H9 (cell line): Measurements from ENCODE around the gene MRPS26. TPM values are rescaled to one million over a fixed set of nuclear protein-coding genes. Genes with fewer than 3 reads are reported as not detected.

ENCODE experiments used
- DNase-seq: peaks from one replicate; pipeline ENCODE4 v3.0.0-alpha.2; 2017
- H2AFZ ChIP-seq: one replicate; pipeline ENCODE4 v1.6.1; 2013; ENCODE audit warnings: mild to moderate bottlenecking, low read length, control low read depth, moderate library complexity
- H2AK5ac ChIP-seq: 2 replicates; pipeline ENCODE4 v1.6.1; 2013; ENCODE audit warnings: low read length, control low read depth, mixed read lengths; ENCODE audit not compliant: insufficient read length
- H2BK120ac ChIP-seq: one replicate; pipeline ENCODE4 v1.6.1; 2013; ENCODE audit warnings: low read depth, mild to moderate bottlenecking, low read length, control low read depth, inconsistent platforms; ENCODE audit not compliant: poor library complexity, severe bottlenecking
- H2BK12ac ChIP-seq: 2 replicates; pipeline ENCODE4 v1.6.1; 2013; ENCODE audit warnings: low read length, control low read depth, mixed read lengths, low read depth; ENCODE audit not compliant: insufficient read length
- H2BK15ac ChIP-seq: 2 replicates; pipeline ENCODE4 v1.6.1; 2013; ENCODE audit warnings: low read depth, low read length, control low read depth
- H2BK20ac ChIP-seq: one replicate; pipeline ENCODE4 v1.6.1; 2013; ENCODE audit warnings: low read depth, mild to moderate bottlenecking, low read length, control low read depth, inconsistent platforms; ENCODE audit not compliant: poor library complexity, severe bottlenecking
- H2BK5ac ChIP-seq: 2 replicates; pipeline ENCODE4 v1.6.1; 2013; ENCODE audit warnings: low read length, control low read depth, mixed read lengths; ENCODE audit not compliant: insufficient read length
- H3K14ac ChIP-seq: 2 replicates; pipeline ENCODE4 v1.6.1; 2013; ENCODE audit warnings: low read length, control low read depth; ENCODE audit not compliant: insufficient read depth
- H3K18ac ChIP-seq: 2 replicates; pipeline ENCODE4 v1.6.1; 2013; ENCODE audit warnings: low read depth, mild to moderate bottlenecking, mixed read lengths, low read length, control low read depth; ENCODE audit not compliant: insufficient read length
- H3K23ac ChIP-seq: 2 replicates; pipeline ENCODE4 v1.6.1; 2013; ENCODE audit warnings: low read length, control low read depth, mixed read lengths, low read depth; ENCODE audit not compliant: insufficient read length
- H3K23me2 ChIP-seq: 2 replicates; pipeline ENCODE4 v1.6.1; 2013; ENCODE audit warnings: low read depth, mild to moderate bottlenecking, mixed read lengths, low read length, control low read depth; ENCODE audit not compliant: insufficient read length, poor library complexity, severe bottlenecking
- H3K27ac ChIP-seq: 2 replicates; pipeline ENCODE4 v1.5.1; 2013; ENCODE audit warnings: low read length, control low read depth, mixed read lengths, low read depth; ENCODE audit not compliant: insufficient read length
- H3K27me3 ChIP-seq: 2 replicates; pipeline ENCODE4 v1.6.1; 2013; ENCODE audit warnings: low read length, control low read depth, inconsistent platforms; ENCODE audit not compliant: insufficient read depth
- H3K4ac ChIP-seq: 2 replicates; pipeline ENCODE4 v1.6.1; 2013; ENCODE audit warnings: low read depth, mild to moderate bottlenecking, control low read depth, inconsistent platforms, low read length, moderate library complexity
- H3K4me1 ChIP-seq: 2 replicates; pipeline ENCODE4 v1.6.1; 2013; ENCODE audit warnings: low read length, control low read depth, inconsistent platforms; ENCODE audit not compliant: insufficient read depth
- H3K4me2 ChIP-seq: 2 replicates; pipeline ENCODE4 v1.6.1; 2013; ENCODE audit warnings: low read length, control low read depth, mixed read lengths; ENCODE audit not compliant: insufficient read length, insufficient read depth
- H3K56ac ChIP-seq: 2 replicates; pipeline ENCODE4 v1.6.1; 2013; ENCODE audit warnings: low read depth, mild to moderate bottlenecking, mixed read lengths, low read length, control low read depth; ENCODE audit not compliant: insufficient read length
- H3K79me1 ChIP-seq: 2 replicates; pipeline ENCODE4 v1.6.1; 2013; ENCODE audit warnings: low read depth, mild to moderate bottlenecking, moderate library complexity, low read length, control low read depth, inconsistent platforms; ENCODE audit not compliant: insufficient read depth, poor library complexity, severe bottlenecking
- H3K79me2 ChIP-seq: 2 replicates; pipeline ENCODE4 v1.6.1; 2013; ENCODE audit warnings: low read length, control low read depth, inconsistent platforms; ENCODE audit not compliant: insufficient read depth
- H3K9ac ChIP-seq: 2 replicates; pipeline ENCODE4 v1.6.1; 2013; ENCODE audit warnings: low read length, control low read depth, mixed read lengths; ENCODE audit not compliant: insufficient read length; ENCODE audit errors: extremely low read depth
- H3K9me3 ChIP-seq: one replicate; pipeline ENCODE4 v1.6.1; 2013; ENCODE audit warnings: low read depth, low read length, inconsistent platforms; ENCODE audit not compliant: control insufficient read depth
- H3T11ph ChIP-seq: one replicate; pipeline ENCODE4 v1.6.1; 2013; ENCODE audit warnings: mild to moderate bottlenecking, low read length, control low read depth, inconsistent platforms
- H4K20me1 ChIP-seq: one replicate; pipeline ENCODE4 v1.6.1; 2013; ENCODE audit not compliant: control insufficient read depth, insufficient read length, insufficient read depth
- H4K5ac ChIP-seq: 2 replicates; pipeline ENCODE4 v1.6.1; 2013; ENCODE audit warnings: low read depth, mild to moderate bottlenecking, mixed read lengths, low read length, control low read depth; ENCODE audit not compliant: insufficient read length
- H4K8ac ChIP-seq: replicated peaks from 2 replicates; pipeline ENCODE4 v1.6.1; 2013; ENCODE audit warnings: low read length, control low read depth, mixed read lengths, low read depth; ENCODE audit not compliant: insufficient read length
- H4K91ac ChIP-seq: 2 replicates; pipeline ENCODE4 v1.6.1; 2013; ENCODE audit warnings: low read depth, mild to moderate bottlenecking, moderate library complexity, mixed read lengths, low read length, control low read depth; ENCODE audit not compliant: insufficient read length
- H3K27ac Mint-ChIP-seq, 3 experiments: 2 replicates in 2 of 3; 3 replicates in 1 of 3; pipeline ENCODE4 v1.8.0; 2020 to 2021; ENCODE audit warnings: mixed read lengths in 3 of 3, mild to moderate bottlenecking in 1 of 3, moderate library complexity in 1 of 3
- H3K27me3 Mint-ChIP-seq: 2 replicates; pipeline ENCODE4 v1.8.0; 2021; ENCODE audit warnings: low read depth, mild to moderate bottlenecking, moderate library complexity, mixed read lengths
- H3K36me3 Mint-ChIP-seq, 3 experiments: 2 replicates in 2 of 3; 3 replicates in 1 of 3; pipeline ENCODE4 v1.8.0; 2020 to 2021; ENCODE audit warnings: low read depth in 3 of 3, mixed read lengths in 3 of 3; ENCODE audit not compliant: insufficient read depth in 1 of 3
- H3K4me1 Mint-ChIP-seq, 2 experiments: 2 replicates each; pipeline ENCODE4 v1.8.0; 2020; ENCODE audit warnings: mixed read lengths in 2 of 2
- H3K4me3 Mint-ChIP-seq, 2 experiments: 2 replicates in 1 of 2; 3 replicates in 1 of 2; pipeline ENCODE4 v1.8.0; 2020 to 2021; ENCODE audit warnings: mild to moderate bottlenecking in 2 of 2, mixed read lengths in 2 of 2, moderate library complexity in 1 of 2
- H3K9me3 Mint-ChIP-seq, 2 experiments: 2 replicates in 1 of 2; 3 replicates in 1 of 2; pipeline ENCODE4 v1.8.0; 2020; ENCODE audit warnings: mild to moderate bottlenecking in 2 of 2, mixed read lengths in 2 of 2, moderate library complexity in 1 of 2
- CTCF ChIP-seq: fragments of 200-600 bp; sonication (generic); conservative IDR thresholded peaks from 3 replicates; pipeline ENCODE4 v1.8.0; 2021; ENCODE audit warnings: antibody characterized with exemption, mild to moderate bottlenecking
- WGBS: extraction: QIAGEN DNeasy Blood & Tissue Kit; methylation state at CpG from one replicate; pipeline ENCODE4 v1.1.7; 2013; ENCODE audit warnings: missing lambda C conversion rate, low lambda C conversion rate, mixed read lengths; ENCODE audit not compliant: insufficient read length; ENCODE audit errors: extremely low coverage; 5-methylcytosine and 5-hydroxymethylcytosine counted together
- total RNA-seq: library from RNA; stranded (reverse); gene quantifications from 2 replicates; pipeline ENCODE4 v1.2.1, GENCODE V29; 2021

Gene MRPS26
- total RNA-seq, 1 experiment from 2014 or later, result 97.6 TPM

- no peak overlapping the region for H3T11ph ChIP-seq
- WGBS, result no CpG with 5 or more reads among the region's 2 CpGs
These were observed 42.4 kb upstream of the MRPS26 start for GRCh38 chr20:3003416-3003815.

More at GRCh38 chr20:3003416-3003815, 42.4 kb upstream of the MRPS26 start:
- Histone ChIP-seq H4K8ac (no peak overlapping the region), H2BK5ac (no peak overlapping the region), H3K4ac (no peak overlapping the region), H3K27me3 (no peaks in the 10 kb centered on the region), H3K79me2 (no peaks in the 10 kb centered on the region), H4K91ac (no peak overlapping the region), H2AFZ (no peak overlapping the region), H2BK20ac (no peak overlapping the region), H3K18ac (no peak overlapping the region), H3K9me3 (no peaks in the 10 kb centered on the region), H3K23ac (no peak overlapping the region), H2BK15ac (no peak overlapping the region), H4K5ac (no peak overlapping the region), H4K20me1 (no peaks in the 10 kb centered on the region), H3K27ac (no peak overlapping the region), H2BK120ac (no peak overlapping the region), H2BK12ac (no peak overlapping the region), H3K4me1 (no peaks in the 10 kb centered on the region; the same call in 1 of the 2 replicates), H3K9ac (no peak overlapping the region), H3K23me2 (no peaks in the 10 kb centered on the region), H2AK5ac (no peak overlapping the region), H3K56ac (no peak overlapping the region), H3K79me1 (no peaks in the 10 kb centered on the region), H3K4me2 (no peak overlapping the region), H3K14ac (no peak overlapping the region)
- no peak for DNase-seq
- Mint-ChIP-seq H3K27me3 (no peaks in the 10 kb centered on the region), H3K9me3 (no peaks in the 10 kb centered on the region), H3K27ac (no peak overlapping the region), H3K4me3 (no peak overlapping the region), H3K36me3 (peaks cover 14 to 32% (median 23%) of the 10 kb centered on the region in 3 experiments; a peak in 5 of 7 replicates), H3K4me1 (peaks cover 7 to 10% of the 10 kb centered on the region in 2 experiments; a peak in 3 of 4 replicates)
- TF ChIP-seq CTCF, result no peak
